GM12872 (cell line): ENCODE data around the gene PRSS56.
A peak's percentile ranks its signal among the peaks of the same experiment; 100 is the strongest.

ENCODE experiments used
- TF ChIP-seq, protein P1 (sequence below): IDR thresholded peaks from 3 replicates; pipeline ENCODE4 v1.5.1; 2011; ENCODE audit warnings: low read depth, mild to moderate bottlenecking, low read length, moderate library complexity; ENCODE audit not compliant: insufficient read depth

PRSS56 gene

DNA sequence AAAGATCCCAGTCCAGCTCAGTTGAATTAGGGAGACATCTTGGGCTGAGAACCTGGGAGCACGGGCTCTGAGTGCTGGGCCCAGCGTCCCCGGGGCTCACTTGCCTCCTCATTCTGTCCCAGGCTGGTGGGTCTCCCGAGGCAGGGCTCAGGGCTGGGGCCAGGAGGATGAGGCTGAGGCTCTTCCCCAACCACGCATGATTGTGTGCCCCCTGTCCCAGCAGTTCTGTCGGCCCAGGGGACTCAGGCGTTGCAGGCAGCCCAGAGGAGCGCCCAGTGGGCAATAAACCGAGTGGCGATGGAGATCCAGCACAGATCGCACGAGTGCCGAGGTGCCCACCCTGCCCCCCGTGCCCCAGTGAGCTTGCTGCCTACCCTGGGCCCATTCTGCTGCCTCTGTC lies 910 bp downstream of the PRSS56 start:
- TF ChIP-seq, protein P1, sequence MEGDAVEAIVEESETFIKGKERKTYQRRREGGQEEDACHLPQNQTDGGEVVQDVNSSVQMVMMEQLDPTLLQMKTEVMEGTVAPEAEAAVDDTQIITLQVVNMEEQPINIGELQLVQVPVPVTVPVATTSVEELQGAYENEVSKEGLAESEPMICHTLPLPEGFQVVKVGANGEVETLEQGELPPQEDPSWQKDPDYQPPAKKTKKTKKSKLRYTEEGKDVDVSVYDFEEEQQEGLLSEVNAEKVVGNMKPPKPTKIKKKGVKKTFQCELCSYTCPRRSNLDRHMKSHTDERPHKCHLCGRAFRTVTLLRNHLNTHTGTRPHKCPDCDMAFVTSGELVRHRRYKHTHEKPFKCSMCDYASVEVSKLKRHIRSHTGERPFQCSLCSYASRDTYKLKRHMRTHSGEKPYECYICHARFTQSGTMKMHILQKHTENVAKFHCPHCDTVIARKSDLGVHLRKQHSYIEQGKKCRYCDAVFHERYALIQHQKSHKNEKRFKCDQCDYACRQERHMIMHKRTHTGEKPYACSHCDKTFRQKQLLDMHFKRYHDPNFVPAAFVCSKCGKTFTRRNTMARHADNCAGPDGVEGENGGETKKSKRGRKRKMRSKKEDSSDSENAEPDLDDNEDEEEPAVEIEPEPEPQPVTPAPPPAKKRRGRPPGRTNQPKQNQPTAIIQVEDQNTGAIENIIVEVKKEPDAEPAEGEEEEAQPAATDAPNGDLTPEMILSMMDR, result no peak

DNA sequence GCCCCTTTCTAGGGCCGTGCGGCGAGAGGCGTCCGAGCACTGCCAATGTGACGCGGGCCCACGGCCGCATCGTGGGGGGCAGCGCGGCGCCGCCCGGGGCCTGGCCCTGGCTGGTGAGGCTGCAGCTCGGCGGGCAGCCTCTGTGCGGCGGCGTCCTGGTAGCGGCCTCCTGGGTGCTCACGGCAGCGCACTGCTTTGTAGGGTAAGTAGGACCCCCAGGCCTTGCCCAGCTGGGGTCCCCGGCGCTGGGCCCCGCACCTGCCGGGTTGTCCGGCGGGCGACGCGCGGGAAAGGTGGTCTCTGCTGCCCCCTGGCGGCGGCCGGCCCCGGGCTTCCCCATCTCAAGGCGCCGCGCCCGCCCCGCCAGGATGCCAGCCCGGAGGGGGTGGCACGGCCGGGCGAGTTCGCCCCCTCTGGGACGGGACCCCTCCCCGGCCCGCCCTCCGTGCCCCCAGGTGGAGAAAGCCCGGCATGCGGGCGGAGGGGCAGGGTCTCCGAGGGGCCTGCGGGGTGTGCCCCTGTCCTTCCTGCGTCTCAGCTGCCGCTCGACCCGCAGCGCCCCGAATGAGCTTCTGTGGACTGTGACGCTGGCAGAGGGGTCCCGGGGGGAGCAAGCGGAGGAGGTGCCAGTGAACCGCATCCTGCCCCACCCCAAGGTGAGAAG lies 1.9 kb downstream of the PRSS56 start:
- TF ChIP-seq, protein P1, result peak; percentile 63; the same call in 2 of the 3 replicates

DNA sequence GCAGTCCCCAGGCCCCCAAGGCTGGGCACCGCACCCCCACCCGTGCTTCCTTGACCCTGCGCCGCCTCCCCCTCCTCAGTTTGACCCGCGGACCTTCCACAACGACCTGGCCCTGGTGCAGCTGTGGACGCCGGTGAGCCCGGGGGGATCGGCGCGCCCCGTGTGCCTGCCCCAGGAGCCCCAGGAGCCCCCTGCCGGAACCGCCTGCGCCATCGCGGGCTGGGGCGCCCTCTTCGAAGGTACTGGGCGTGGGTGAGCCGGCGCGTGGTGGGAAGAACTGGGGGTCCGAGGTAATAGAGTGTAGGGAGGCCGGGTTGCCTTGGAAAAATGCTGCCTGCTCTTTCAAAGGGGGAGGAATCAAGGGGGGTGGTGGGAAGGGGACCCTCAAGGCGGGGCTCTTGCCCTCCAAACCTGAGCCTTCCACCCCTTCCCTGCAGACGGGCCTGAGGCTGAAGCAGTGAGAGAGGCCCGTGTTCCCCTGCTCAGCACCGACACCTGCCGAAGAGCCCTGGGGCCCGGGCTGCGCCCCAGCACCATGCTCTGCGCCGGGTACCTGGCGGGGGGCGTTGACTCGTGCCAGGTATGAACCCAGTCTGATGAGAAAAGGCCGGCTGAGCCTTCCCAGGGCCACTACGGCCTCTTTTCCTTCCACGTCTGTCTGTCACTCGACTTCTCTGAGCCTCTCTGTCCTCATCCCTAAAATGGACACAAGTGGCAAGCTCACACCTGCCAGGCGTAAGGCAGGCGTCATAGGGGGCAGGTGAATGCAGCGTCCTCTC lies 2.6 kb downstream of the PRSS56 start:
- TF ChIP-seq, protein P1, result no peak

DNA sequence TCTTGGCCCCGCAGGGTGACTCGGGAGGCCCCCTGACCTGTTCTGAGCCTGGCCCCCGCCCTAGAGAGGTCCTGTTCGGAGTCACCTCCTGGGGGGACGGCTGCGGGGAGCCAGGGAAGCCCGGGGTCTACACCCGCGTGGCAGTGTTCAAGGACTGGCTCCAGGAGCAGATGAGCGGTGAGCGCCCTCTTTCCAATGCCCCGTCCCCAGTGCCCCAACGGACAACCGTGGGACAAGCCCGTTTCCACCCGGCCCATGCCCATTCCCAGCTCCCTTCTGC lies 3.2 kb downstream of the PRSS56 start:
- TF ChIP-seq, protein P1, result no peak

DNA sequence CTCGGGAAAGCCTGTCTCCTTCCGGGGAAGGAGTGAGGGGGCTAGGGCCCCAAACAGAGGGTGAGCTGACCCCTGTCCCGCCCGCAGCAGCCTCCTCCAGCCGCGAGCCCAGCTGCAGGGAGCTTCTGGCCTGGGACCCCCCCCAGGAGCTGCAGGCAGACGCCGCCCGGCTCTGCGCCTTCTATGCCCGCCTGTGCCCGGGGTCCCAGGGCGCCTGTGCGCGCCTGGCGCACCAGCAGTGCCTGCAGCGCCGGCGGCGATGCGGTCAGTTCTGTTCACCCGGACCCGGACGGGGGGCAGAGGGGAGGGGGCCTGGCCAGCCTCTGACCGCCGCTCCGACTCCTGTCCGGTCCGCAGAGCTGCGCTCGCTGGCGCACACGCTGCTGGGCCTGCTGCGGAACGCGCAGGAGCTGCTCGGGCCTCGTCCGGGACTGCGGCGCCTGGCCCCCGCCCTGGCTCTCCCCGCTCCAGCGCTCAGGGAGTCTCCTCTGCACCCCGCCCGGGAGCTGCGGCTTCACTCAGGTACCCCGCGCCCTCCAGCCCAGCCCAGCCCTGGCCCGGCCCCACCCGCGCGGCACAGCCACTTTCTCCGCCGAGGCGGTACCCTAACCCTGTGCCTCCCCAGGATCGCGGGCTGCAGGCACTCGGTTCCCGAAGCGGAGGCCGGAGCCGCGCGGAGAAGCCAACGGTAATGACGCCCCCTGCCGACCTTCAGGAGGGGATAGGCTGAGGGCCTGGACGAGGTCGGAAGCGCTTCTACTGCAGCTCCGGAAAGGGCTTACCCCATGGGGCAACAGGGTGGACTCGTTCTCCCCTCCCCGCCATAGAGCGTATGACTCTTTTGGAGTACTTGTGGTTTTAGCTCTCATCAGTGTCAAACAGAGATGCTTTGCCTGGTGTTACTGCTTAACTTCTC lies 3.8 kb downstream of the PRSS56 start:
- TF ChIP-seq, protein P1, result peak; percentile 26; the same call in 1 of the 3 replicates

DNA sequence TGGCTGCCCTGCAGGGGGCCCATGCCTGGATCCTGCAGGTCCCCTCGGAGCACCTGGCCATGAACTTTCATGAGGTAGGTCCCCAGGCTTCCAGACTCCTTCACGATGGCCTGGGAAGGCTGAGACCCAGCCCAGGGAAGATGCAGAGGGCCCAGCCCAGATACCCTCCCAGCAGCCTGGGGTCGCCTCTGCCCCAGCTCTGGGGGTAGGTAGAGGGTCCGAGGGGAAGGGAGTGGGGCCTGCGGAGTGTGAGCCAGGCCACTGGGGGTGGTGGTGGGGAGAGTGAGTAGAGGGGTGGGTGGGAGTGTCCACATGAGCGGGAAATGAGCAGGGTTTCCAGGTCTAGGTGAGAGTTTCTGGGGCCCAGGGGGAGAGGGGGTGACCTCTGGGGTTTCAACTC lies 4.6 kb downstream of the PRSS56 start:
- TF ChIP-seq, protein P1, result no peak

DNA sequence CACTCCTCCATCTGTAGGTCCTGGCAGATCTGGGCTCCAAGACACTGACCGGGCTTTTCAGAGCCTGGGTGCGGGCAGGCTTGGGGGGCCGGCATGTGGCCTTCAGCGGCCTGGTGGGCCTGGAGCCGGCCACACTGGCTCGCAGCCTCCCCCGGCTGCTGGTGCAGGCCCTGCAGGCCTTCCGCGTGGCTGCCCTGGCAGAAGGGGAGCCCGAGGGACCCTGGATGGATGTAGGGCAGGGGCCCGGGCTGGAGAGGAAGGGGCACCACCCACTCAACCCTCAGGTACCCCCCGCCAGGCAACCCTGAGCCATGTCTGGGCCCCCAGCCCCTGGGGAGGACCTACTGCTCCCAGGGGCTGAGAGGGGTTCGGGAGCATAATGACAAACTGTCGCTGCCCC lies 5.0 kb downstream of the PRSS56 start:
- TF ChIP-seq, protein P1, result no peak
